ENCODE data around the gene PSMD1.

DNA sequence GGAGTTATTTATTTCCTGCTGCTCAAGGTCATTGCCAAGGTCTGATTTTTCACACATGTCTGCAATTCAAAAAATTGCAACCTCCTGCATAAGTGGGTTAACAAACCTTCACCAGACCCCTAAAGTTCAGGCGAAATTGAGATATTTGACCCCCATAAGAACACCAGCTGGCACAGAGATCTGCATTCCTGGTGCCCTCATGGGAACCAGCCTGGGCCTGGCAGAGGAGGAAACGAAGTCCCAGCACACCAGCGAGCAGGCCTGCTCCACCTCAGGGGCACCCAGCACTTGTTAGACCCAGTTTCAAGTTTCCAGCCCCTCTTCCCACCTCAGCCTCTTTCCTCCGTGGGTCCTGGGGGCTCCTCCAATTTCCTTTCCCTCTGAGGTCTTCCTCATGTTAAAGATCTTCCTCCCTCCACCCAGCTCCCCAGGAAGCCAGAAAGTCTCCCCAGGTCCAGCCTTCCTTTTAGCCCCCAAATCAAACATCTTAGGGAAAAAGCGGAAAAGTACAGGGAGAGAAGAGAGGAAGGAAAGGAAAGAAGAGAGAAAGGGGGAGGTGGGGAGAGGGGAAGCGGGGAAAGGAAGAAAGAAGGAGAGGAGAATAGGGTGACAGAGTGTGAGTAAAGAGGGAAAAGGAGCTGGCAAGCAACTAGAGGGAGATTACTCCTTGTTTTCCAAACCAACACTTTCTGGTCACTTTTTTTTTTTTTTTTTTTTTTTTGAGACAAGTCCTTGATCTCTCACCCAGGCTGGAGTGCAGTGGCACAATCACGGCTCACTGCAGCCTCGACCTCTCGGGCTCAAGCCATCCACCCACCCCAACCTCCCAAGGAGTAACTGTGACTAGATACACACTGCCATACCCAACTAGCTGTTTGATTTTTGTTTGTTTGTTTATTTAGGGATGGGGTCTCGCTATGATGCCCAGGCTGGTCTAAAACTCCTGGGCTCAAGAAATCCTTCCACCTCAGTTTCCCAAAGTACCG is 23.2 kb upstream of the PSMD1 start:
- TF ChIP-seq, protein P1, sequence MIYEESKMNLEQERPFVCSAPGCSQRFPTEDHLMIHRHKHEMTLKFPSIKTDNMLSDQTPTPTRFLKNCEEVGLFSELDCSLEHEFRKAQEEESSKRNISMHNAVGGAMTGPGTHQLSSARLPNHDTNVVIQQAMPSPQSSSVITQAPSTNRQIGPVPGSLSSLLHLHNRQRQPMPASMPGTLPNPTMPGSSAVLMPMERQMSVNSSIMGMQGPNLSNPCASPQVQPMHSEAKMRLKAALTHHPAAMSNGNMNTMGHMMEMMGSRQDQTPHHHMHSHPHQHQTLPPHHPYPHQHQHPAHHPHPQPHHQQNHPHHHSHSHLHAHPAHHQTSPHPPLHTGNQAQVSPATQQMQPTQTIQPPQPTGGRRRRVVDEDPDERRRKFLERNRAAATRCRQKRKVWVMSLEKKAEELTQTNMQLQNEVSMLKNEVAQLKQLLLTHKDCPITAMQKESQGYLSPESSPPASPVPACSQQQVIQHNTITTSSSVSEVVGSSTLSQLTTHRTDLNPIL (CRISPR knock-in tag; IDR thresholded peaks at IDR 0.05; ENCODE audit: low read depth): no peak
- no peak for TF ChIP-seq ZNF70 (CRISPR knock-in tag; IDR thresholded peaks at IDR 0.05)
- TF ChIP-seq, protein P2, sequence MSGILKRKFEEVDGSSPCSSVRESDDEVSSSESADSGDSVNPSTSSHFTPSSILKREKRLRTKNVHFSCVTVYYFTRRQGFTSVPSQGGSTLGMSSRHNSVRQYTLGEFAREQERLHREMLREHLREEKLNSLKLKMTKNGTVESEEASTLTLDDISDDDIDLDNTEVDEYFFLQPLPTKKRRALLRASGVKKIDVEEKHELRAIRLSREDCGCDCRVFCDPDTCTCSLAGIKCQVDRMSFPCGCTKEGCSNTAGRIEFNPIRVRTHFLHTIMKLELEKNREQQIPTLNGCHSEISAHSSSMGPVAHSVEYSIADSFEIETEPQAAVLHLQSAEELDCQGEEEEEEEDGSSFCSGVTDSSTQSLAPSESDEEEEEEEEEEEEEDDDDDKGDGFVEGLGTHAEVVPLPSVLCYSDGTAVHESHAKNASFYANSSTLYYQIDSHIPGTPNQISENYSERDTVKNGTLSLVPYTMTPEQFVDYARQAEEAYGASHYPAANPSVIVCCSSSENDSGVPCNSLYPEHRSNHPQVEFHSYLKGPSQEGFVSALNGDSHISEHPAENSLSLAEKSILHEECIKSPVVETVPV (CRISPR knock-in tag; IDR thresholded peaks at IDR 0.05): no peak
- no peak for TF ChIP-seq ZC3H10 (CRISPR knock-in tag; IDR thresholded peaks at IDR 0.05)
